H1 (cell line): ENCODE data around the gene CSRNP3. TPM values are rescaled to one million over a fixed set of nuclear protein-coding genes. Genes with fewer than 3 reads are reported as not detected.

Experiments
- NANOG ChIP-seq: IDR thresholded peaks from 2 replicates; pipeline ENCODE4 v1.6.1; 2011; ENCODE audit warnings: low read length, low read depth, mild to moderate bottlenecking, inconsistent platforms; ENCODE audit not compliant: insufficient read depth, poor library complexity, severe bottlenecking
- RAD21 ChIP-seq, 2 experiments: IDR thresholded peaks in 1 of 2; conservative IDR thresholded peaks in 1 of 2; 2 replicates each; pipeline ENCODE4 v1.6.1; 2011; ENCODE audit warnings: low read depth in 2 of 2, low read length in 2 of 2, improper control_type of control experiment in 1 of 2, inconsistent platforms in 1 of 2, mild to moderate bottlenecking in 1 of 2, moderate library complexity in 1 of 2
- USF2 ChIP-seq: IDR thresholded peaks from 2 replicates; pipeline ENCODE4 v1.6.1; 2011; ENCODE audit warnings: low read length, improper control_type of control experiment
- polyA plus RNA-seq, 7 experiments: library from polyadenylated mRNA; depleted of rRNA in 3 of 7; stranded (reverse) in 5 of 7; unstranded in 2 of 7; fragments of >200 nt in 5 of 7; fragments of 200-250 nt in 2 of 7; gene quantifications; 1 replicate in 5 of 7; 2 replicates in 1 of 7; 4 replicates in 1 of 7; pipeline versions ENCODE4 v1.2.1 to v1.2.3, GENCODE V29; 2011 to 2013; ENCODE audit warnings: missing spikeins in 2 of 7, mixed read lengths in 2 of 7
- total RNA-seq: library from RNA; stranded (reverse); fragmentation: NEBNext Ultra II Directional; extraction: Animal tissue kit (Norgen Biotek cat#: 25700); gene quantifications from 2 replicates; pipeline ENCODE4 v1.2.1, GENCODE V29; 2021

Gene CSRNP3
- total and polyA plus RNA-seq, 2 of the 8 experiments (the other 6 are each of a cell fraction or from before 2014, with no cell fraction given) = 1.3 to 6.5 TPM

- no peak for TF ChIP-seq RAD21 (IDR thresholded peaks at IDR 0.05 in 1 of 2, conservative IDR thresholded peaks at IDR 0.05 in 1 of 2; ENCODE audit: low read depth in 2 of 2, low read length in 2 of 2)
- no peak for TF ChIP-seq USF2
- no peak for TF ChIP-seq NANOG
These were observed 91.0 kb downstream of the CSRNP3 start (continued) for GRCh38 chr2:165560377-165560988.
